ENCODE data around the gene PTPRN2. TPM values are rescaled to one million over a fixed set of nuclear protein-coding genes. Genes with fewer than 3 reads are reported as not detected.
"Not testable (repeated sequence)": the region's sequence is repeated elsewhere in the genome, so short reads cannot be mapped to it uniquely, and the experiment has no call there.

Gene PTPRN2
- total RNA-seq, 4 donors from 2014 or later: 6.6 to 10.7 (median 8.2) TPM

DNA sequence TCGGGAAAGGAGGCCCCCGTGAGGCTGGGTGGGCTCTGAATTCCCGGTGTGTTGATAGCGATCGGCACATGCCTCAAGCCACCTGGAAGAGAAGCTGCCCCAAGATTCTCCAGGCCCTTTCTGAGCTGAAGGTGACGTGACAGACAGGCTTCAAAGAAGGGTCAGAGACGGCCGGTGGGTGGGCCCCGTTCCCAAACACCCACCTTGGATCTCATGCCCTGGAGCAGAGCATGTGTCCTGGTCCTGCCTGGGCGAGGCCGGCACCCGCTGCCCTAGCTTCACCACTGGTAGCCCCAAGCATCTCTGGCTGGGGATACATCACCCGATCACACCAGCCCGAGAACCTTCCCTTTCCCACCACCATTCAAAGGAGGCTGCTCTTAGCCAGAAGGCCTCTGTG lies 851.8 kb downstream of the PTPRN2 start:
- no peak overlapping the region for H3K27ac ChIP-seq
- H3K36me3 ChIP-seq: no peaks in the 10 kb centered on the region
- DNase-seq (ENCODE audit: low spot score in 2 of 2): no peak
- no peaks in the 10 kb centered on the region for H3K9me3 ChIP-seq
- peaks cover 0 to 16% (median 0%) of the 10 kb centered on the region in 4 donors for H3K4me1 ChIP-seq
- WGBS, 2 donors: 87 to 95% methylated on average over 13 of the region's 14 CpGs
- TF ChIP-seq EP300 (IDR thresholded peaks at IDR 0.05) (no peak), CTCF (IDR thresholded peaks at IDR 0.05) (no peak), POLR2A (IDR thresholded peaks at IDR 0.05) (no peak)
- no peak overlapping the region for H3K4me3 ChIP-seq
- no peaks in the 10 kb centered on the region for H3K27me3 ChIP-seq

GRCh38 chr7:157734676-157735640 lies 852.7 kb downstream of the PTPRN2 start:
- no peak for TF ChIP-seq POLR2A (IDR thresholded peaks at IDR 0.05)
- no peak for TF ChIP-seq CTCF (IDR thresholded peaks at IDR 0.05)
- no peak for TF ChIP-seq EP300 (IDR thresholded peaks at IDR 0.05)
- Histone ChIP-seq H3K9me3 (no peaks in the 10 kb centered on the region), H3K27ac (no peak overlapping the region), H3K4me3 (no peak overlapping the region), H3K4me1 (peaks cover 0 to 16% (median 0%) of the 10 kb centered on the region in 4 donors), H3K27me3 (no peaks in the 10 kb centered on the region), H3K36me3 (no peaks in the 10 kb centered on the region)
- 81 to 86% methylated on average over 25 to 28 of the region's 28 CpGs for WGBS, 2 donors
- no peak for DNase-seq (ENCODE audit: low spot score in 2 of 2)

DNA sequence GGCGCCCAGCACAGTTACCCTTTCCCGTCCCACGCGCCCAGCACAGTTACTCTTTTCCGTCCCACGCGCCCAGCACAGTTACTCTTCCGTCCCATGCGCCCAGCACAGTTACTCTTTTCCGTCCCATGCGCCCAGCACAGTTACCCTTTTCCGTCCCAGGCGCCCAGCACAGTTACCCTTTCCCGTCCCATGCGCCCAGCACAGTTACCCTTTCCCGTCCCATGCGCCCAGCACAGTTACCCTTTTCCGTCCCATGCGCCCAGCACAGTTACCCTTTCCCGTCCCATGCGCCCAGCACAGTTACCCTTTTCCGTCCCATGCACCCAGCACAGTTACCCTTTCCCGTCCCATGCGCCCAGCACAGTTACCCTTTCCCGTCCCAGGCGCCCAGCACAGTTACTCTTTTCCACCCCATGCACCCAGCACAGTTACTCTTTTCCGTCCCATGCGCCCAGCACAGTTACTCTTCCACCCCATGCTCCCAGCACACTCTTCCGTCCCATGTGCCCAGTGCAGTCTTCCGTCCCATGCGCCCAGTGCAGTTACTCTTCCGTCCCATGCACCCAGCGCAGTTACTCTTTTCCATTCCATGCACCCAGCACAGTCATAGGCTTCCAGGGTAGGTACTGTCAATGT lies 853.7 kb downstream of the PTPRN2 start:
- not testable (repeated sequence) for H3K27me3 ChIP-seq; H3K4me3 ChIP-seq; H3K36me3 ChIP-seq; H3K9me3 ChIP-seq; DNase-seq (ENCODE audit: low spot score in 2 of 2); H3K27ac ChIP-seq
- 89 to 95% methylated on average over 31 to 33 of the region's 33 CpGs for WGBS, 2 donors
- H3K4me1 ChIP-seq: peaks cover 0 to 15% (median 0%) of the 10 kb centered on the region in 4 donors

DNA sequence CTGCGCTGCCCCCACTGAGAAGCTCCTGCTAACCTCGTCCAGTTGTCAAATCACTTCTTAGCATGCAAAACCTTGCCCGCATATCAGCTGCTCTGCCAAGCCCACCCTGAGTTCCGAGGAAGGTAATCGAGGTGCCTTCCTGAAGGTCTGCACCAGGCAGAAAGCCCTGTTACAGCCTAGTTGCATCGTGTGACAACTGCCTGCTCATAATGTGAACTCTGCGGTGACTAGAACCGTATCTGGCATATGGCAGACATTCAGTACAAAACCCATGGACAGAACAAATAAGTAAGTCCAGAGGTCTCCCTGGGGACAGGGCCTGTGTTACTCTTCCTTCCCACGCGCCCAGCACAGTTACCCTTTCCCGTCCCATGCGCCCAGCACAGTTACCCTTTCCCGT lies 856.5 kb downstream of the PTPRN2 start:
- Histone ChIP-seq H3K4me3 (no peak overlapping the region), H3K27ac (no peak overlapping the region), H3K27me3 (no peaks in the 10 kb centered on the region), H3K9me3 (no peaks in the 10 kb centered on the region), H3K36me3 (no peaks in the 10 kb centered on the region), H3K4me1 (no peaks in the 10 kb centered on the region)
- no peak for DNase-seq (ENCODE audit: low spot score in 2 of 2)
- TF ChIP-seq EP300 (IDR thresholded peaks at IDR 0.05) (no peak), CTCF (IDR thresholded peaks at IDR 0.05) (no peak), POLR2A (IDR thresholded peaks at IDR 0.05) (no peak)
- WGBS, 2 donors: 56 to 58% methylated on average over 13 of the region's 13 CpGs

DNA sequence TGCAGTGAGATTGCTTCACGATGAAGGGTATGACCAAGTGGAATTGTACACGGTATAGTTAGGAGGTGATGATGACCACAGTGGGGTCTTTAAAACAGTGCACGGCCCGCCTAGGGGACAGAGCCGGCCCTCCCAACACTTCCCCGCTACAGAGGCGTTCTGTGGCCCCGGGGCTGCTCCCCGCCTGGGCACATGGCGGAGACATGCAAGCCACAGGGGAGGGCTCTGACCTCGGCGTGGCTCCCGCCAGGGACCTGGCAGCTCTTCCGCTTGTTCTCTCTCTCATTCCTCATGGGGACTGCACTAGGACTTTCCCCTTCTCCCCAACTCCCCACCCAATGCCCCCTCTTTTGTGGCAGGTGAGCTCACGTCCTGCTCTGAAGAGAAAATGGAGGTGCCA lies 857.0 kb downstream of the PTPRN2 start:
- 67 to 77% methylated on average over 15 of the region's 15 CpGs for WGBS, 2 donors
- H3K27ac ChIP-seq: no peak overlapping the region
- no peaks in the 10 kb centered on the region for H3K9me3 ChIP-seq
- H3K36me3 ChIP-seq: no peaks in the 10 kb centered on the region
- no peaks in the 10 kb centered on the region for H3K4me1 ChIP-seq
- no peaks in the 10 kb centered on the region for H3K27me3 ChIP-seq
- TF ChIP-seq POLR2A (IDR thresholded peaks at IDR 0.05) (no peak), EP300 (IDR thresholded peaks at IDR 0.05) (no peak), CTCF (IDR thresholded peaks at IDR 0.05) (no peak)
- DNase-seq (ENCODE audit: low spot score in 2 of 2): no peak
- H3K4me3 ChIP-seq: no peak overlapping the region
